Measurements from ENCODE around the gene IL5. TPM values are rescaled to one million over a fixed set of nuclear protein-coding genes. Genes with fewer than 3 reads are reported as not detected.

Gene IL5
- total and polyA plus RNA-seq, 2 experiments from 2014 or later, result not detected

- H3K79me2 ChIP-seq (replicated peaks; ENCODE audit: insufficient read depth), result no peaks in the 10 kb centered on the region
- Mint-ChIP-seq H3K27ac (no peak overlapping the region), H3K4me1 (no peaks in the 10 kb centered on the region), H3K36me3 (ENCODE audit: low read depth) (no peaks in the 10 kb centered on the region), H3K4me3 (no peak overlapping the region), H3K9me3 (no peaks in the 10 kb centered on the region), H3K27me3 (ENCODE audit: insufficient read depth, low read depth, poor library complexity) (peaks cover 6% of the 10 kb centered on the region)
- no peaks in the 10 kb centered on the region for H3K36me3 ChIP-seq (ENCODE audit: insufficient read depth)
- H3K4me1 ChIP-seq (ENCODE audit: insufficient read depth), result no peaks in the 10 kb centered on the region
- no peaks in the 10 kb centered on the region for H4K20me1 ChIP-seq (replicated peaks; ENCODE audit: insufficient read depth)
- TF ChIP-seq CREB1 (CRISPR knock-in tag; IDR thresholded peaks at IDR 0.05; ENCODE audit: low read depth) (no peak), POLR2AphosphoS5 (IDR thresholded peaks at IDR 0.05; ENCODE audit: low read depth) (no peak), CTCF (conservative IDR thresholded peaks at IDR 0.05; ENCODE audit: low read depth in 2 of 2) (no peak), EZH2phosphoT487 (IDR thresholded peaks at IDR 0.05; ENCODE audit: unreplicated experiment) (no peak), ZNF114 (CRISPR knock-in tag; IDR thresholded peaks at IDR 0.05) (no peak), ZNF331 (CRISPR knock-in tag; IDR thresholded peaks at IDR 0.05; ENCODE audit: low read depth) (no peak), NANOG (IDR thresholded peaks at IDR 0.05; ENCODE audit: borderline replicate concordance) (no peak), ETS1 (IDR thresholded peaks at IDR 0.05) (no peak), EZH2 (IDR thresholded peaks at IDR 0.05; ENCODE audit: low read depth, unreplicated experiment) (no peak)
- DNase-seq (ENCODE audit: low spot score) (no peak), ATAC-seq (no peak)
- H2AFZ ChIP-seq, result no peak overlapping the region
- no peaks in the 10 kb centered on the region for H3K27me3 ChIP-seq (ENCODE audit: insufficient read depth)
- H3F3A ChIP-seq (replicated peaks; ENCODE audit: low read depth), result no peaks in the 10 kb centered on the region
- no peak overlapping the region for H3K27ac ChIP-seq (ENCODE audit: low read depth)
- H3K4me3 ChIP-seq, result no peak overlapping the region
- no peak overlapping the region for H3K4me2 ChIP-seq
- no peaks in the 10 kb centered on the region for H3K9me2 ChIP-seq (ENCODE audit: insufficient read depth)
These were observed 14.3 kb downstream of the IL5 start for GRCh38 chr5:132528866-132529634.

- no peak for ATAC-seq
- H3K27me3 Mint-ChIP-seq (ENCODE audit: insufficient read depth, low read depth, poor library complexity), result peaks cover 7% of the 10 kb centered on the region
- Histone ChIP-seq H3K36me3 (ENCODE audit: insufficient read depth) (no peaks in the 10 kb centered on the region), H3K79me2 (replicated peaks; ENCODE audit: insufficient read depth) (no peaks in the 10 kb centered on the region), H3K4me2 (no peak overlapping the region), H3F3A (replicated peaks; ENCODE audit: low read depth) (no peaks in the 10 kb centered on the region), H3K27ac (ENCODE audit: low read depth) (no peak overlapping the region), H3K4me1 (ENCODE audit: insufficient read depth) (no peaks in the 10 kb centered on the region), H3K4me3 (no peak overlapping the region), H2AFZ (no peak overlapping the region), H4K20me1 (replicated peaks; ENCODE audit: insufficient read depth) (no peaks in the 10 kb centered on the region), H3K9me2 (ENCODE audit: insufficient read depth) (no peaks in the 10 kb centered on the region), H3K27me3 (ENCODE audit: insufficient read depth) (no peaks in the 10 kb centered on the region)
- H3K4me3 Mint-ChIP-seq, result no peak overlapping the region
- no peaks in the 10 kb centered on the region for H3K36me3 Mint-ChIP-seq (ENCODE audit: low read depth)
- H3K27ac Mint-ChIP-seq, result no peak overlapping the region
- no peaks in the 10 kb centered on the region for H3K4me1 Mint-ChIP-seq
- no peaks in the 10 kb centered on the region for H3K9me3 Mint-ChIP-seq
- no peak for DNase-seq (ENCODE audit: low spot score)
- TF ChIP-seq NANOG (IDR thresholded peaks at IDR 0.05; ENCODE audit: borderline replicate concordance) (no peak), REST (IDR thresholded peaks at IDR 0.05; ENCODE audit: unreplicated experiment) (no peak), CREB1 (CRISPR knock-in tag; IDR thresholded peaks at IDR 0.05; ENCODE audit: low read depth) (no peak), ETS1 (IDR thresholded peaks at IDR 0.05) (no peak), ZNF331 (CRISPR knock-in tag; IDR thresholded peaks at IDR 0.05; ENCODE audit: low read depth) (no peak), EZH2phosphoT487 (IDR thresholded peaks at IDR 0.05; ENCODE audit: unreplicated experiment) (no peak)
These were observed 15.3 kb downstream of the IL5 start for GRCh38 chr5:132528021-132528420.
